Stimulated activated CD8-positive, alpha-beta memory T cell treated with anti-CD3 and anti-CD28 coated beads, Interleukin-12 subunit alpha, Interleukin-12 subunit beta, amount 100 ng/mL, for 24 hours (primary cell): ENCODE results near the gene WNK2.

Source experiments
- DNase-seq: peaks from one replicate; pipeline ENCODE4 v3.0.0-alpha.2; 2020; ENCODE audit errors: extremely low read depth

Gene WNK2

DNA sequence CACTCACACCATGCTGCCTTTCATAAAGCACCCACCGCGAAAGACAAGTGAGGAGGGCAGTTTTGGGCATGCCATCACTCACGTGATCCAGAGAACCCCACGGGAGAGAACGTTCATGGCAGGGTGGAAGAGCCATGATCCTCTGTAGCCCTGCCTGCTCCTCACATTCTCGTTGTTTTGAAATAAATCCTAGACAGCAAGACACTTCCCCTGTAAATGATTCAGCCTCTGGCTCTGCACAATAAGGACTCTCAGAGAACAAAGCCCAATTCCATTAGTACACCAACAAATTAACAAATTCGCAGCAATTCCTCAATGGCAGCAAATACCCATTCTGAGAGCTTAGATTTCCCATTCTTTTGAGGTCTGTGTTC lies 71.5 kb downstream of the WNK2 start:
- DNase-seq: no peak

DNA sequence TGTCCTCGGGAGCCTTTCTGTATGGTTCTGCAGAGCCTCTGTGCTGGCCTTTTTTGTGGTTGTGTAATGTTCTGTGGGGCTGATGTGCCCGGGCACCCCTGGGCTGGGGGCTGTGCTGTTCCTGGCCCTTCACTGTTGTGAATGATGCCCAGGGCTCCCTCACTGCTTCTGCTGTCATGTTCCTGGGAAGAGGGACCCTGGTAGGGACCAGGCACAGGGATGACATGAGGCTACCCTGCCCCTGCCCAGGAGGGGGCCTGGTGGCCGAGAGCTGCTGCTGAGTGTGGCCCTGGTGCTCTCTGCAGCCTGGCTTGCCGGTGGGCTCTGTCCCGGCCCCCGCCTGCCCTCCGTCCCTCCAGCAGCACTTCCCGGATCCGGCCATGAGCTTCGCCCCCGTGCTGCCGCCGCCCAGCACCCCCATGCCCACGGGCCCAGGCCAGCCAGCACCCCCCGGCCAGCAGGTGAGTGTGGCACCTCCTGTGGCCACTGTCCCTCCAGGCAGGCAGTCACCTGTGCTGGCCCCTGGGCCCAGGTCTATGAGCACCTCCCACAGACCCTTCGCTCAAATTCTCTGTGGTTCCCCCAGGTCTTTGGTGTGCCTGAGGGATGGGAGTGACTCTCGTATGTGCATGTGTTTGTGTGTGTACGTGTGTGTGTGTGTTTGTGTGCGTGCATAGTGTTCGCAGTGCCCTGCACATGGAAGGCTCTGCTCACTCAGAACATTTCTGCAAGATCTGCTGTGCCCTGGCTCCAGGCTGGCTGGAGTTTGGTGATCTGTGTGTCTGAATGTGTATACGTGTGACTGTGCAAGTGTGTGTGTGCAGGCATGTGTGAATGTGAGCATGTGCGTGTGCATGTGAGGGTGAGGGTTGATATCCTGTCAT lies 72.3 kb downstream of the WNK2 start:
- no peak for DNase-seq

DNA sequence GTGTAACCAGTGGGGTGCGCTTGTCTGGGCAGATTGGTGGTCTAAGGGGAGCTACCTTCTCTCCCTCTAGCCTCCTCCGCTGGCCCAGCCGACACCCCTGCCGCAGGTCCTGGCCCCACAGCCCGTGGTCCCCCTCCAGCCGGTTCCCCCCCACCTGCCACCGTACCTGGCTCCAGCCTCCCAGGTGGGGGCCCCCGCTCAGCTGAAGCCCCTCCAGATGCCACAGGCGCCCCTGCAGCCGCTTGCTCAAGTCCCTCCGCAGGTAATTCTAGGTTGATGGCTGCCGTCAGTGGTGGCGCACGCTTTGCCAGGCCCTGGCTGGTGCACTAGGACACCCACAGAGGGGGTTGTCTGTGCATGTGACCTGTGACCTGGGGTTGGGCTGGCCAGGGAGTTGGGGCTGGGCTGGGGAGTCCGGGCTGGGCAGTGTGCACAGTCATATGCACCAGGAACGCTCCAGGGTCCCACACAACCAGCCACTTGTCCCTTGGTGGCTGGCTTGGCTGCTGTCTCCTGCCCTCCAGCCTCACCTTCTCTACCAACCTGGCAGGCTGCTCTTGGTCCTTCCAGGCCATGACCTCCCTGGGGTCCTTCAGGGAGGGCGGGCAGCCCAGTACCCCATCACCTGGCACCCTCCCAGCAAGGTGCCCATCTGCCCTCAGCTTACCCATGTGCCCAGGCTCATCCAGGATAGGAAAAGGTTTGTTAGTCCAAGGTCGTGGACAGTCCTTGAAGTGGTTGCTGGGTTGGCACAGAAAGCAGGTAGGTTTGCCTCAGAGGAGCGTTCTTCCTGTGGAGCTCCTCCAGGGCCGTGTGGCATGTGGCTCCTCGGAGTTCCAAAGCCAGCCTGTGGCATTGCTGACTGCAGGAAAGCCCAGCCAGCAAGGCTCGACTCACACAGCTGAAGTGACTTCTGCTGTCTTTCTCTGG lies 73.2 kb downstream of the WNK2 start:
- DNase-seq: no peak

DNA sequence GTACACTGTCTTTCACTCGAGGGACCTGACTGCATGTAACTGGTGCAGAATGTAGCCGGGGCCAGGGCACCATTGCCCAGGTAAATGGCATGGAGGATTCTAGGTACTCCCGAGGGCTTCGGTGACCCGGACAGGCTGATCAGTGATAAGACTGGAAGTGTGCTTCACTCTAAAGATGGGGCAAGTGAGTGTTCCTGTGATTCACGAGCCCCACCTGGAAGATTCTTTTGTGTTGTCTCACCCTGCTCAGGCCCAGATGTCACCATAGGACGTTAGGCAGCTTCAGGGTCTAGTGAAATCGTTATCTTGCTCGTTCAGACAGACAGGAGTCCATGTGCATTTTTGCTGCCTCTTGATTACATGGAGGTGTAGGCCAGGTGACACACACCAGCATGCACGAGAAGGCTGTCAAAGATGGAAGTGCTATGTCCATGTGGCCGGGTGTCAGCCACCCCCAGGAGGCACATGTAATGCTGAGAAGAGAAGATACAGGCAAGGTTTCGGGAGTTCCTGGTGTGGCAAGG lies 73.9 kb downstream of the WNK2 start:
- DNase-seq: no peak

DNA sequence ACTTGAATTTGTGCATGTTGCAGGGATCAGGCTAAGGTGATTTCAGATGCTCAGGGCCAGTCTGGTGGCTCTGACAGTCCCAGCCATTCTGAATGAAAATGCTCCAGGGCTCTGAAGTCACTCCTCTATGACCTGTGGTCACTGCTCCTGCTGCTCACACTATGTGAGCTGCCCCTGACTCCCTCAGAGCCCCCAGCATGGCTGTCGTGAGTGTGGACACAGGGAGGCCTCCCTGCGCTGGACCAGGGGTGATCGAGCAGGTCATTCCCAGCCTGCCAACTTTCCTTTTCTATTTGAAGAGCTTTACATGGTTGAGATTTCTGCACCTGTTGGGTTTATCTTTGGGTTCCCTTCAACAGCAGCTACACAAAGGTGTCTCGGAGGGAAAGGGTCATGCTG lies 74.5 kb downstream of the WNK2 start:
- DNase-seq: no peak

DNA sequence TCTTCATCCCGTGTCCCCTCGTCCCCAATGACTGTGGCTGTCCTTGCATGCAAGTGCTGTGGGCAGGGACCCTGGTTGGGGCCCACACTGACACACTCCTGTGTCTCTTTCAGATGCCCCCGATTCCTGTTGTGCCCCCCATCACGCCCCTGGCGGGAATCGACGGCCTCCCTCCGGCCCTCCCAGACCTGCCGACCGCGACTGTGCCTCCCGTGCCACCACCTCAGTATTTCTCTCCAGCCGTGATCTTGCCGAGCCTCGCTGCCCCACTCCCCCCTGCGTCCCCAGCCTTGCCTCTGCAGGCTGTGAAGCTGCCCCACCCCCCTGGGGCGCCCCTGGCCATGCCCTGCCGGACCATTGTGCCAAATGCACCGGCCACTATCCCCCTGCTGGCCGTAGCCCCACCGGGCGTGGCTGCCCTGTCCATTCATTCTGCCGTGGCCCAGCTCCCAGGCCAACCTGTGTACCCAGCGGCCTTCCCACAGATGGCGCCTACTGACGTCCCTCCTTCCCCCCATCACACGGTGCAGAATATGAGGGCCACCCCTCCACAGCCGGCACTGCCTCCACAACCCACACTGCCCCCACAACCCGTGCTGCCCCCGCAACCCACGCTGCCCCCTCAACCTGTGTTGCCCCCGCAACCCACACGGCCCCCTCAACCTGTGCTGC lies 75.0 kb downstream of the WNK2 start:
- no peak for DNase-seq

DNA sequence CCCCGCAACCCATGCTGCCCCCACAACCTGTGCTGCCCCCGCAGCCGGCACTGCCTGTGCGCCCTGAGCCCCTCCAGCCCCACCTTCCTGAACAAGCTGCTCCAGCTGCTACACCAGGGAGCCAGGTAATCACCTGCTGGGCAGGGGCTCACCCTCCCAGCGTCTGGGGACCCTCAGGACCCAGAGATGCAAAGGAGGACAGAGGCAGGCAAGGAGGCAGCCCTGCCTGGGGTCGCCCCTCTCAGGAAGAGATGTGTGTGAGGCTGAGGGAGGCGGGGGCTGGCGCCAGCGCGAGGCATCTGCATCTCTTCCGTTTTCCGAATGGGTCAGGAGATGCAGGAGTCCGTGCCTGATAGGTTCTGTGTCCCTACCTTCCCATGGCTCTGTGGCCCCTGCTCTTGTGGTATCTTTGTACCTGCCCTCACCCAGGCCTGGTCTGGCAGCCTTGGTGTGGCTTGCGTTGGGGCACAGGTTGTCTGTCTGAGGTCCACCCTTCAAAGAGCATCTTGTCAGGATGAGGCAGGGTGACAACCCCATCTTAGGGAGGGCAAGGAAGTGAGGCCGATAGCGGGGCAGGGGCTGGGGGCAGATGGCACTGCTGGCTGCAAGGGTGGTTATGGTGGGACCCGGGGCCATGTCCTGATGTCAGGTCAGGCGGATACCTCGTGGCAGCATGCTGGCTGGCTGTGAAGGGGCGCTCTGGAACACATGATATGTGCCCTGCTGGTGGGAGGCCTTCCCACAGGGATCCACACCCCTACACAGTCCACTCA lies 75.7 kb downstream of the WNK2 start:
- no peak for DNase-seq

DNA sequence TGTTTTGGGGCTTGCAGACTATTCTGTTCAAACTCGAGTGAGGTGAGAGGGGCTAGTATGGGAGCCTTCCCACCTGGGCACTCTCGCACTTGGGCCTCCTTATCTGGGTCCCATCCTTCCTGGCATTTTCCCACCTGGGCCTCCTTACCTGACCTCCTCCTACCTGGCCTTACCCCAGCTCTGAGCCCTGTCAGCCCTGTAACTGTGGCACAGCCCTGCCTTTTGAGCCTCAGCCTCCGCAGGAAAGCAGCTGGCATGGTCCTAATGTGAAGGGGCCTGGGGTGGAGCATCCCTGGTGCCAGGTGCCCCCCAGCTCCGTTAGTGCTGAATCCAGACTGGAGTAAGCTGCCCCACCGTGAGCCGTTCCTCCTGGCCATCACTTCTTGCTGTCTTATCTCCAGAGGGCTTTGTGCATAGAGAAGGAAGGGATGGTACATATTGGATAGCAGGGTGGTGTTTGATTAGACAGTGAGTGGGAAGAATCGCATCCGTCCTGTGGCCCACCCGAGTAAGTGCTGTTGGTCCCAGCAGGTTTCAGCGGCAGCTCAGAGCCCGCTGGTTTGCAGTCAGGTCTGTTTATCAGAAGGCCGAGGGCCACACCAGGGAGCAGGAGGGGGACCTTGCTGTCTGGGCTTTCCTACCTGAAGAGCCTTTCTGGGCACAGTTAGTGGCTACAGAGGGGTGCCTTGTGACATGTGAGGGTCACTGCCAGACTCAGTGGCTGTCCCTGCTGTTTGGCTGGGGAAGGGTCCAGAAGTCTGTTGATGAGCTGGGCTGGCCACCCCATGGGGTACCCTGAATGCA lies 76.5 kb downstream of the WNK2 start:
- no peak for DNase-seq

DNA sequence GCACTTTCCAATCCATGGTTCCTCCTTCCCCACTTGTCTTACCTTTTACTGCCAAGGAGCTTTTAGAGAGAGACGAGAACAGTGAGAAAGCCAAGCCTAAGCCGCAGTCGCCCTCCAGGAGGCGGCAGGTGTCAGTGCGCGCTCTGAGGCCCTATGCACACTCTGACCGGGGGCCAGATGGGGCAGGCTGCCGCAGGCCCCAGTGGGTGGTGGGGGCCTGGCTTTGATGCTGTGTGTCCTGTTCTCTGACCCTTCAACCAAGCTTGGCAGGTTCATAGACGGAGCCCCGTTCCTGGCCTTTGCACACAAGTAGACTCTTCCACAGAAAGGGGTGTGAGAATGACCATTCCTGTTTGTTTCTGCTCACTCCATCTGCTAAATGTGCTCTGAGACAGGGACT lies 77.3 kb downstream of the WNK2 start:
- DNase-seq: no peak

DNA sequence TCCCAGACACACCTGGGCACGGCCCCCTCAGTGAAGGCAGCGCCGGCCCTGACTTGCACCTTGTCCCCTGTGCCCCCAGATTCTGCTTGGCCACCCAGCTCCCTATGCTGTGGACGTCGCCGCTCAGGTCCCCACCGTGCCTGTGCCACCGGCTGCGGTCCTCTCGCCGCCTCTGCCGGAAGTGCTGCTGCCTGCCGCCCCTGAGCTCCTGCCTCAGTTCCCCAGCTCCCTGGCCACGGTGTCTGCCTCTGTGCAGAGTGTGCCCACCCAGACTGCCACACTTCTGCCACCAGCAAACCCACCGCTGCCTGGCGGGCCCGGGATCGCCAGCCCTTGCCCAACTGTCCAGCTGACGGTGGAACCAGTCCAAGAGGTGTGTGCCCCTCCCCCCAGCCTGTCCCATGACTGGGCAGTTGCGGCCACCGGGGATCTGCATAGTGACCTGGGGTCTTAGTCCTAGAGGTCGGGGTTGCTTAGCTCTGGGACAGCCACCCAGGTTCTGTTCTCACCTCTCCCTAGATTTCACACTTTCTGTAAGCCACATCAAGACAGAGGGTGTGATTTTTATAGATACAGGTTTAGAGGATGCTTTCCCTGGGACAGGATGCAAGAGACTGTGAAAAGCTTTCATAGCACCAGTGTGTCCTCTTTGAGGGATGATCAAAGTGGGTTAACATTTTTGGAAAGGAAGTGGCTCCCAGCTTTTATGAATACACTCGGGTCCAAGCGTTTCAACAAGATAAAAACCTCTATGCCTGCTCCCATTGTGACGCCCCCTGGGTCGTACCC lies 78.0 kb downstream of the WNK2 start:
- DNase-seq: no peak

DNA sequence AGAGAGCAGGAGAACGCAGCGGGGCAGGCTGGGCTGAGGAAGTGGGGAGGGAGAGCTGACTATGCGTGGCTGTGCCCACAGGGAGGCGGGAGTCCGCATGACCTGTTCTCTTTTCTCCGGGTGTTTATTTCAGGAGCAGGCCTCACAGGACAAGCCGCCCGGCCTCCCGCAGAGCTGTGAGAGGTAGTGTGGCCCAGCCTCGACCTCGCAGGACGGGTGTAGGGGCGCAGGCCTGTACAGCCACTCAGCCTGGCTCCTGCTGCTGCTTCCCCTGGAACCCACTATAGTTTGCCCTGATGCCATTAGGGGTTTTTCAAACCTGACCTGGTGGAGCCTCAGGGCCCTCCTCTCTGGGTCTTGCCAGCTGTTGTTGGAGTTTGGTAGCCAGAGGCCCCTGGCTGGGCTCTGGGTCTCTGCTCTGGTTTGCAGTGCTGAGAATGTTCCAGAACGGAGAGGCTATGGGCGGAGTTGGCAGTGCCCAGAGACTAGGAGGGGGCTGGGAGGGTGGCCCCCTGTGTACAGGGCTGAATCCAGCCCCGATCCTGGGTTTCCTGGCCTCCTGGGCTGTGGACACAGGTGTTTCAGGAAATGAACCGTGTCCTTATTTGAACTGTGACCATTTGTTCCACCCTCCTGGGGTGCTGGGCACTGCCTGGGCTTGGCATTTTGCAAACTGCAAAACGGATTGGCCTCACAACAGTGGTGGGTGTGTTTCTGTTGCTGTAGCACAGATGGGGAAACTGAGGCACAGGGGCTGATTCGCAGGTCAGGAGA lies 78.8 kb downstream of the WNK2 start:
- DNase-seq: no peak

DNA sequence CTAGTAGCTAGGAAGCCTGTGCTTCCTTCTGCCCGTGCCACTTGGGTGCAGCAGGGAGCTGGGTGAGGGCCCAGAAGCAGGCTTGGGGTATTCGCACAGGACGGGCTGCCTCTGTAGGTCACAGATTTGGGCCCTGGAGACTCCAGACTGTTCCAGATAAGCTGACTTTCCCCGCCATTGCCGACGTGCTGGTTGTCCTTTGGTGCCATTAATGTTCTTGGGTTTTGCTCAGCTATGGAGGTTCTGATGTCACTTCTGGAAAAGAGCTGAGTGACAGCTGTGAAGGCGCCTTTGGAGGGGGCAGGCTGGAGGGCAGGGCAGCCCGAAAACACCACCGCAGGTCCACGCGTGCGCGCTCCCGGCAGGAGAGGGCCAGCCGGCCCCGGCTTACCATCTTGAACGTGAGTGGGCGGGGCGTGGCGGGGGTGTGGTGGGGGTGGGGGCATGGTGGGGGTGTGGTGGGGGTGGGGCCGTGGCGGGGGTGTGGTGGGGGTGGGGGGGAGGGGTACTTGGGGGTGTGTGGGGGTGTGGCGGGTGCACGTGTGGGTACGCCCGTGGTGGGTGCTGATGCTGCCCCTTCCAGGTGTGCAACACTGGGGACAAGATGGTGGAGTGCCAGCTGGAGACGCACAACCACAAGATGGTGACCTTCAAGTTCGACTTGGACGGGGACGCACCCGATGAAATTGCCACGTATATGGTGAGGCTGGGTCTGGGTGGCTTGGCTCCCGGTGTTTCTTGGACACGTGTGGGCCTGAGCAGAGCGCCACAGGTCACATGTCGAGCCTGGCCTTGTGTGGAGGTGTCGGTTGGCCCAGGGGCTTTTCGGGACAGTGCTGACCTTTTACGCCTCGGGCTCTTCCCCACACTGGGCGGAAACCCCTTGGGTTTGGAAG lies 79.6 kb downstream of the WNK2 start:
- no peak for DNase-seq

DNA sequence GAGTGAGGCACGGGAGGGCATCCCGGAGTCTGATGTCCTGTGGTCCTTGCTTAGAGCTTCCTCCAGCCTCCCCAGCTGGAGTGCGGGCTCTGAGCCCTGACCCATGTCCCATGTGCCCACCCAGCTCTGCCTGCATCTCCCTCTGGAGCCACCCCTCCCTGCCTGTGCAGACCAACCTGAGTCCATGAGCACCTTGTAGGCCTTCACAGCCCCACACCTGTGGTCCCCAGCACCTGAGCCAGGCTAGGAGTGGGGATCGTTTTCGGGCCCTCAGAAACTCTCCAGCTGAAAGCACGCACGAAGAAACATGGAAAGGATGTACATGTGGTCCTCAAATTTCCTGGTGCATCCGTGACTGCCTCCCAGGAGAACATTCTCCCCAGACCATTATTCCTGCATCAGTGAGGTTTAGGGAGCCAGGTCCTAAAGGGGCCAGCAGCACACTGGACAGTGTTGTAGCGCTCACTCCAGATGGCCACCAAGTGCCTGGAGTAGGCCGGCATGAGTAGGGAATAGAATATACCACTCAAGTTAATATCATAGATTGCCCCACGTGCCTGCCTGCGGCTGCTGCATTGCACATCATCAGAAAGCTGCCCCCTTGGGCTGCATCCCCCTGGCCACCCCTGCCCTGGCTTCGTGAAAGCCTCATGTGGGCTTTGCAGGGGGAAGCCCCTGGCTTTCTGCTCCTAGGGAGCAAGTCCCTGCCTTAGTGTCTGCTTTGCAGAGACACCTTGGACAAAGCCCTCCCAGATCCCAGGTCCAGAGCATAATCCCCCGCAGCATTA lies 80.6 kb downstream of the WNK2 start:
- no peak for DNase-seq

DNA sequence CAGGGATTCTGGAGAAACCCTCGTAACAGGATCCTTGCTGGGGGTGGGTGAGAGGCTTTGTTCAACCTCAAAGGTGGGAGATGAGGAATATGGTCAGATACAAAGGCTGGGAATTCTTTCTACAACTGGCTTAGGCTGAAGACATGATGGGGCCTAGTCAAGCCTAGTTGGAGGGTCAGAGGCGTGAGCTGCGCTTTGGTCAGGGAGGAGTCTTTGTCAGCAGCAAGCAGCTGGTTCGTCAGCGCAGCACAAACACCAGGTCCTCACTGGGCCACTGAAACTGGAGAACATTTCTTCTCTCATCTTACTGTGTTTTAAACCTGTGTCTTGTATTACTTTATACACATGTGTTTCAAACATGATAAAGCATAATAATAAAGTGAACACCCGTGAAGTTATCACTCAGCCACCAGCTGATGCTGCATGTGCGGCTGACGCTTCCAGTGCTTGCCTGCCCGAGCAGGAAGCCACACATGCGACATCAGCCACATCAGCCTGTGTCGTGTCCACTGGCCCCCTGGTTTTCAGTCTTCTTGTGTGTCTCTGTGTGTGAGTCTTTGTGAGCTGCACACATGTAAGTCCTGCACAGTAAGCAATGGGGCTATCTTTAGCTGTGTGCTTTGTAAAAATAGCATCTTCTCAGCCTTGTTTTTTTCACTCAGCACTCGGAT lies 81.5 kb downstream of the WNK2 start:
- DNase-seq: no peak

DNA sequence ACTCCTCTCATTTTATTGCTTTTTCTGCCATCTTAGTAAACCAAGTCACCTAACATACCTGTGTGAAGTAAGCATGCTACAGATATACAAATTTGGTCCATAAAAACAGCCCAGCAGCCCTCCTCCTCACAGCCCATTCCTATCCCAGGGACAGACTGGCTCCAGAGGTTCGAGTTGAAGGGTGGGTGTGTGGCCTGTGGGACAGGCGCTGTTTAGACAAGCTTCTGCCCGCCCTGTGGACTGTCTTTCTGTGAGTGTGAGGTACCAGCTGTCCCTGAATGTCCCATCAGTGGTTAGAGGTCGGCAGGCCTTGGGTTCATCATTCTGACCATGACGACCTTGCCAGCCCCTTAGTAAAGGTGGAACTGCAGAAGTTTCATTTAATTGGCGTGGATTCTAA lies 82.0 kb downstream of the WNK2 start:
- DNase-seq: no peak

DNA sequence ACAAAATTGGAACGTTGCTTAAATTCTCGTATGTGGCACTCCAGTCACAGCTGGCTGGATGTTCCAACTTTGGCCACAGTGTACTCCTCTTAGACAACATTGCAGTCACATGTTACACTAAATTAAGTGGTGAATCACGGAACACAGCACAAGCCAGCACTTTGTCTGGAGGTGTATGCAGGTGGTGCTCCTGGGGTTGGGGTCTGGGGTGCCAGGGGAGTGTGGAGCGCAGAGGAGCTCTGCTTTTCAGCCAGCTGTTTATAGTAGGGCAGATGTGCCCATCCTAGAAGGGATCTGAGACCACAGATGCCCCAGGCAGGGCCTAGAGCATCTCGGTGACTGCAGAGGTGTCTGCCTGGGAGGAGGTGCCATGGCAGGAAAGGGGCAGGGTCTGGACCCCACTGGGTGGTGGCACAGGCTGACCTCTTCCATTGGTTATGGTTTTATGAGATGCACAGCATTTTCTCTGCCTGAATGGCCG lies 82.6 kb downstream of the WNK2 start:
- no peak for DNase-seq
